ENCODE results near the gene CAPRIN2.

CAPRIN2 gene

DNA sequence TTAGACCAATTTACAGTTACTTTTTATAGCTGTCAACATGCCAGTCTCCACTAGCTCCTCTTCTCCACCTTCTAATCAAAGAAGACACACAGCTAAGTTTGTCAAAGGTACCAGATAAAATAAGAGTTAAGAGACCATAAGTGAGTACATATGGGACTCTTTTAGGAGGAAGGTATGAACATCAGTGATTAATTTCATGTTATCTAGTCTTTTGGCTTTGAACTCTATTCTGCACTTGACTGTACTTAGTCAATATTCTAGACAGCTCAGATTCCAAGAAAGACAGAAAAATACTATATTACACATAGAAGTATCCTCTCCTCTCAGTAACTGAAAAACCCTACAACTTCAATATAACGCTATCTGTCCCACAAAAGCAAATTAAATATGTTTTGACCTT lies 28.1 kb downstream of the CAPRIN2 start:
- Histone ChIP-seq H2AFZ (ENCODE audit: low read length) (no peak overlapping the region), H3K9me3 (replicated peaks; ENCODE audit: insufficient read depth, low read length) (no peaks in the 10 kb centered on the region), H3K9ac (ENCODE audit: low read length) (no peak overlapping the region), H3K36me3 (replicated peaks; ENCODE audit: insufficient read depth, low read length) (no peaks in the 10 kb centered on the region), H3K9me2 (replicated peaks; ENCODE audit: insufficient read depth, low read length) (no peaks in the 10 kb centered on the region), H3K4me1 (ENCODE audit: low read length) (no peaks in the 10 kb centered on the region), H3K27ac (ENCODE audit: low read length) (no peak overlapping the region), H3F3A (ENCODE audit: insufficient read depth, low read length) (no peaks in the 10 kb centered on the region), H3K4me2 (ENCODE audit: low read depth, low read length) (no peak overlapping the region), H3K79me2 (ENCODE audit: low read length) (no peaks in the 10 kb centered on the region), H3K27me3 (replicated peaks; ENCODE audit: insufficient read depth, low read length) (no peaks in the 10 kb centered on the region), H4K20me1 (ENCODE audit: insufficient read depth, low read length) (no peaks in the 10 kb centered on the region), H3K4me3 (ENCODE audit: low read length) (no peak overlapping the region)
- TF ChIP-seq EZH2phosphoT487 (IDR thresholded peaks at IDR 0.05; ENCODE audit: low read length) (no peak), EZH2 (optimal IDR thresholded peaks at IDR 0.05; ENCODE audit: low read depth, low read length) (no peak)
- TF ChIP-seq, protein P1, sequence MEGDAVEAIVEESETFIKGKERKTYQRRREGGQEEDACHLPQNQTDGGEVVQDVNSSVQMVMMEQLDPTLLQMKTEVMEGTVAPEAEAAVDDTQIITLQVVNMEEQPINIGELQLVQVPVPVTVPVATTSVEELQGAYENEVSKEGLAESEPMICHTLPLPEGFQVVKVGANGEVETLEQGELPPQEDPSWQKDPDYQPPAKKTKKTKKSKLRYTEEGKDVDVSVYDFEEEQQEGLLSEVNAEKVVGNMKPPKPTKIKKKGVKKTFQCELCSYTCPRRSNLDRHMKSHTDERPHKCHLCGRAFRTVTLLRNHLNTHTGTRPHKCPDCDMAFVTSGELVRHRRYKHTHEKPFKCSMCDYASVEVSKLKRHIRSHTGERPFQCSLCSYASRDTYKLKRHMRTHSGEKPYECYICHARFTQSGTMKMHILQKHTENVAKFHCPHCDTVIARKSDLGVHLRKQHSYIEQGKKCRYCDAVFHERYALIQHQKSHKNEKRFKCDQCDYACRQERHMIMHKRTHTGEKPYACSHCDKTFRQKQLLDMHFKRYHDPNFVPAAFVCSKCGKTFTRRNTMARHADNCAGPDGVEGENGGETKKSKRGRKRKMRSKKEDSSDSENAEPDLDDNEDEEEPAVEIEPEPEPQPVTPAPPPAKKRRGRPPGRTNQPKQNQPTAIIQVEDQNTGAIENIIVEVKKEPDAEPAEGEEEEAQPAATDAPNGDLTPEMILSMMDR (IDR thresholded peaks at IDR 0.05; ENCODE audit: low read length): no peak
- DNase-seq: no peak

DNA sequence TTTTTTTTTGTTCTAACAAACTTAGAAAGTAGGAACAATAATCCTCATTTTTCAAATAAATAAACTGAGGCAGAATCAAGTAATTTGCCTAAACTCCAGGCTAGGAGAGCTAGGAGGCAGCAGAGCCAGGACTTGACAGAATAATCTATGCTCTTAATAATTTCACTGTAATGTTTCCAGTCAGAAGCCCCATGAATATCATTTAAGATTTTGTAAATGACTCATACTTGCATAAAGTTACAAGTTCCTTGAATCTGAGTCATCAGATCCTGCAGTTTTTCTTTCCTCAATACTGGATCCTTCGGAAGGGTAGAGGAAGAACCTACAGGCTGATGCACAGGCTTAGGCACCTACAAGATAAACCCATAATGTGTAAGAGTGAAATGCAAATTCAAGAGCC lies 29.0 kb downstream of the CAPRIN2 start:
- no peak overlapping the region for H3K4me2 ChIP-seq (ENCODE audit: low read depth, low read length)
- H3K4me1 ChIP-seq (ENCODE audit: low read length): no peaks in the 10 kb centered on the region
- no peak overlapping the region for H3K27ac ChIP-seq (ENCODE audit: low read length)
- H3F3A ChIP-seq (ENCODE audit: insufficient read depth, low read length): no peaks in the 10 kb centered on the region
- no peak overlapping the region for H2AFZ ChIP-seq (ENCODE audit: low read length)
- H3K27me3 ChIP-seq (replicated peaks; ENCODE audit: insufficient read depth, low read length): no peaks in the 10 kb centered on the region
- no peaks in the 10 kb centered on the region for H3K36me3 ChIP-seq (replicated peaks; ENCODE audit: insufficient read depth, low read length)
- H3K9me2 ChIP-seq (replicated peaks; ENCODE audit: insufficient read depth, low read length): no peaks in the 10 kb centered on the region
- no peaks in the 10 kb centered on the region for H3K9me3 ChIP-seq (replicated peaks; ENCODE audit: insufficient read depth, low read length)
- no peak overlapping the region for H3K4me3 ChIP-seq (ENCODE audit: low read length)
- TF ChIP-seq EZH2 (optimal IDR thresholded peaks at IDR 0.05; ENCODE audit: low read depth, low read length) (no peak), EZH2phosphoT487 (IDR thresholded peaks at IDR 0.05; ENCODE audit: low read length) (no peak)
- TF ChIP-seq, protein P1 (IDR thresholded peaks at IDR 0.05; ENCODE audit: low read length): no peak
- no peak overlapping the region for H3K9ac ChIP-seq (ENCODE audit: low read length)
- H3K79me2 ChIP-seq (ENCODE audit: low read length): no peaks in the 10 kb centered on the region
- no peaks in the 10 kb centered on the region for H4K20me1 ChIP-seq (ENCODE audit: insufficient read depth, low read length)
- DNase-seq: no peak

DNA sequence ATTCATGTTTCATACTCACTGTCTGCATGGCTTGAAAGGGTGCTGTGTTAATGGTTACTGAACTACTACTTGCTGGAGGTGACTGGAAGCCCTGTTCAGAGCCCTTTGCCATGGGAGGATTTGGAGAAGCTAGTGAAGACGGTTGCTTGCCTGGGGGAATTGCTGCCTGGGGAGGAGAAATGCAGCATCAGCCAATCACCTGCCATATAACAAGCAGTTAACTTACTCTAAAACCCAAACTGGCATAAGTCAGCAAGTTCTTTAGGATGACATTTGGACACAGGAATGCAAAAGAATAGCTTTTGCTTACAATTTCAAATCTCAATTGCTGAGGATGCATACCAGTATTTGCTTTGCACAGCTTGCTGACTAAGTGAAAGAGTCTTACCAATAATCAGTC lies 35.7 kb downstream of the CAPRIN2 start:
- Histone ChIP-seq H3K4me3 (ENCODE audit: low read length) (no peak overlapping the region), H3K4me1 (ENCODE audit: low read length) (peaks cover 6% of the 10 kb centered on the region; the same call in 1 of the 2 replicates), H3K27ac (ENCODE audit: low read length) (peak overlapping the region; percentile 3; the same call in 1 of the 2 replicates), H3K9me3 (replicated peaks; ENCODE audit: insufficient read depth, low read length) (no peaks in the 10 kb centered on the region), H3K79me2 (ENCODE audit: low read length) (no peaks in the 10 kb centered on the region), H3K9ac (ENCODE audit: low read length) (no peak overlapping the region), H3K9me2 (replicated peaks; ENCODE audit: insufficient read depth, low read length) (no peaks in the 10 kb centered on the region), H4K20me1 (ENCODE audit: insufficient read depth, low read length) (no peaks in the 10 kb centered on the region), H3F3A (ENCODE audit: insufficient read depth, low read length) (no peaks in the 10 kb centered on the region), H3K4me2 (ENCODE audit: low read depth, low read length) (no peak overlapping the region), H3K27me3 (replicated peaks; ENCODE audit: insufficient read depth, low read length) (no peaks in the 10 kb centered on the region), H2AFZ (ENCODE audit: low read length) (no peak overlapping the region), H3K36me3 (replicated peaks; ENCODE audit: insufficient read depth, low read length) (no peaks in the 10 kb centered on the region; the same call in 1 of the 2 replicates)
- no peak for TF ChIP-seq EZH2phosphoT487 (IDR thresholded peaks at IDR 0.05; ENCODE audit: low read length)
- TF ChIP-seq EZH2 (optimal IDR thresholded peaks at IDR 0.05; ENCODE audit: low read depth, low read length): no peak
- TF ChIP-seq, protein P1 (IDR thresholded peaks at IDR 0.05; ENCODE audit: low read length): no peak
- DNase-seq: peak; percentile 69
